ENCODE measurements around the gene PLXDC2.

PLXDC2 gene

DNA sequence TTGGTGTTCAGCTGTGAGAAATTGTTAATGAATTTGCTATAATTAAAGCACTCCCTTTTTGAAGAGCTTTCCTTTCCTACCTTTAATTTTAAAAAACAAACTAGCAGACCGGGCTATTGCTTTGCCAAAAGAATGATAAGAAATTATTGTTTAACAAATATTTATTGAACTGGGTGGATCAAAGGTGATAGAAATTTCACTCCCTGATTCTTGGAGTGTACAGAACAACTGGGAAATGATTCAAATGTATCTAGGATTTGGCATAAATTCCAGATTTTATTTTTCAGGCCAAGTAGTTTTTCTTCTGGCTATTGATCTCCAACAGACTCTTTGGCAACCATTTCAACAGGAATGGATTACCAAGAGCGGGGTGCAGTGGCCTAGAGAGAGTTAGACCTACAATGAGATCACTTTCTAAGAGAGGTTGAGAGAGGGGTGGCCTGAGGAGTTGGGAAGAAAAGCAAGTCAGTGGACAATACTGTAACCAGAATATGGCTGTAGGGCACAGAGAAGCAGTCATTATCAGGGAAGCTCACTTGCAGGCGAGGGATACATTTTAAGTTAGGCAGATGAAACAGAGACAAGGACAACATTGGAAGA is 71.9 kb downstream of the PLXDC2 start:
- Histone ChIP-seq H3K4me1 (ENCODE audit: insufficient read depth, low read length) (no peaks in the 10 kb centered on the region), H3K36me3 (ENCODE audit: insufficient read depth, low read length) (no peaks in the 10 kb centered on the region), H3K4me2 (ENCODE audit: insufficient read depth, low read length) (no peak overlapping the region), H3K27ac (ENCODE audit: low read length) (no peak overlapping the region), H3K9me3 (ENCODE audit: insufficient read depth, low read length, severe bottlenecking) (no peaks in the 10 kb centered on the region), H3K4me3 (ENCODE audit: low read depth in 1 of 2, low read length in 2 of 2) (no peak overlapping the region), H3K79me2 (ENCODE audit: insufficient read depth, low read length) (no peaks in the 10 kb centered on the region), H4K20me1 (ENCODE audit: insufficient read depth, low read length) (no peaks in the 10 kb centered on the region), H3K27me3 (ENCODE audit: insufficient read depth, low read length, poor library complexity) (no peaks in the 10 kb centered on the region), H2AFZ (ENCODE audit: low read depth, low read length) (no peak overlapping the region), H3K9ac (ENCODE audit: low read depth, low read length) (no peak overlapping the region)
- no peak for DNase-seq
- no peak for ATAC-seq (ENCODE audit: insufficient read depth, low read depth)
- no peak for TF ChIP-seq EZH2 (IDR thresholded peaks at IDR 0.05; ENCODE audit: borderline replicate concordance, low read depth, low read length, severe bottlenecking)
- TF ChIP-seq, protein P1, sequence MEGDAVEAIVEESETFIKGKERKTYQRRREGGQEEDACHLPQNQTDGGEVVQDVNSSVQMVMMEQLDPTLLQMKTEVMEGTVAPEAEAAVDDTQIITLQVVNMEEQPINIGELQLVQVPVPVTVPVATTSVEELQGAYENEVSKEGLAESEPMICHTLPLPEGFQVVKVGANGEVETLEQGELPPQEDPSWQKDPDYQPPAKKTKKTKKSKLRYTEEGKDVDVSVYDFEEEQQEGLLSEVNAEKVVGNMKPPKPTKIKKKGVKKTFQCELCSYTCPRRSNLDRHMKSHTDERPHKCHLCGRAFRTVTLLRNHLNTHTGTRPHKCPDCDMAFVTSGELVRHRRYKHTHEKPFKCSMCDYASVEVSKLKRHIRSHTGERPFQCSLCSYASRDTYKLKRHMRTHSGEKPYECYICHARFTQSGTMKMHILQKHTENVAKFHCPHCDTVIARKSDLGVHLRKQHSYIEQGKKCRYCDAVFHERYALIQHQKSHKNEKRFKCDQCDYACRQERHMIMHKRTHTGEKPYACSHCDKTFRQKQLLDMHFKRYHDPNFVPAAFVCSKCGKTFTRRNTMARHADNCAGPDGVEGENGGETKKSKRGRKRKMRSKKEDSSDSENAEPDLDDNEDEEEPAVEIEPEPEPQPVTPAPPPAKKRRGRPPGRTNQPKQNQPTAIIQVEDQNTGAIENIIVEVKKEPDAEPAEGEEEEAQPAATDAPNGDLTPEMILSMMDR (IDR thresholded peaks at IDR 0.05; ENCODE audit: borderline replicate concordance, extremely low read depth, low read length, poor library complexity, severe bottlenecking), result no peak

DNA sequence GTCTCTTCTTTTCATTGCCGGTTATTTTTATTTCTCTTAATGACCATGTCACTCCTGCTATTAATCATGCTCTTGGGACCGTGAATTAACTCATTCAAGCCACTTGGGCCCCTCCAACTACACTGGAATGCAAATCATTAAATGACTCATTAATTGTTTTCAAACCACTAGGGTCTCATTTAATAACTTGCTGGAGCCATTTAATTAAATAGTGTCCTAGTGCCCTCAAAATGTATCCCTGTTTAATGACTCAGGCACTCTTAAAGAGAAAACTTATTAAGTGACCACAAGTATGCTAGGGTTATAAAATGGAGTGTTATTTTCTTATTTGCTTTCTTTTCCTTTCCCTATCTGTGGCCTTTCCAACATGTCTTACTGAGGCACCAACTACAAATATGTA is 73.0 kb downstream of the PLXDC2 start:
- Histone ChIP-seq H3K27me3 (ENCODE audit: insufficient read depth, low read length, poor library complexity) (no peaks in the 10 kb centered on the region), H3K4me3 (ENCODE audit: low read depth in 1 of 2, low read length in 2 of 2) (no peak overlapping the region), H4K20me1 (ENCODE audit: insufficient read depth, low read length) (no peaks in the 10 kb centered on the region), H3K27ac (ENCODE audit: low read length) (no peak overlapping the region), H3K36me3 (ENCODE audit: insufficient read depth, low read length) (no peaks in the 10 kb centered on the region), H3K79me2 (ENCODE audit: insufficient read depth, low read length) (no peaks in the 10 kb centered on the region), H3K9me3 (ENCODE audit: insufficient read depth, low read length, severe bottlenecking) (no peaks in the 10 kb centered on the region), H3K9ac (ENCODE audit: low read depth, low read length) (no peak overlapping the region), H3K4me1 (ENCODE audit: insufficient read depth, low read length) (no peaks in the 10 kb centered on the region), H2AFZ (ENCODE audit: low read depth, low read length) (no peak overlapping the region), H3K4me2 (ENCODE audit: insufficient read depth, low read length) (no peak overlapping the region)
- ATAC-seq (ENCODE audit: insufficient read depth, low read depth) (no peak), DNase-seq (no peak)
- no peak for TF ChIP-seq EZH2 (IDR thresholded peaks at IDR 0.05; ENCODE audit: borderline replicate concordance, low read depth, low read length, severe bottlenecking)
- TF ChIP-seq, protein P1 (IDR thresholded peaks at IDR 0.05; ENCODE audit: borderline replicate concordance, extremely low read depth, low read length, poor library complexity, severe bottlenecking), result no peak

DNA sequence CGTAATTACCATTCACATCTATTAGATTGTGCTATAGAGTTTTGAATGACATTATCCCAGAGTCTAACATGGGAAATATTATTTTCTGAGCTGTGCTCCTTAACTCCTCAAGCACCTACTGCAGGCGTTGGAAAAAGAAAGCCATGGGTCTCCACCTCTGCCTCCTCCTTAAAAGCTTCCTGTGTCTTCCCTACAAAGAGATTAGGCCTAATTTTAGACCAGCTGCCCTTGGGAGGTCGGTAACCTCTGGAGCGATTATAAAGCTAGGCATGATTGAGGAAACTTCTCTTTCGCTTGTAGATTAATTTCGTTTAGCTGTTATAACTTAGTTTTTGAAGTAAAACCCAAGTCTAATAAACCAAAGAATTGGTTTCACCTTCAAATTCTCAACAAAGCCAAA is 75.2 kb downstream of the PLXDC2 start:
- no peak overlapping the region for H3K9ac ChIP-seq (ENCODE audit: low read depth, low read length)
- H3K4me2 ChIP-seq (ENCODE audit: insufficient read depth, low read length), result no peak overlapping the region
- DNase-seq (no peak), ATAC-seq (ENCODE audit: insufficient read depth, low read depth) (no peak)
- no peaks in the 10 kb centered on the region for H3K9me3 ChIP-seq (ENCODE audit: insufficient read depth, low read length, severe bottlenecking)
- no peaks in the 10 kb centered on the region for H3K36me3 ChIP-seq (ENCODE audit: insufficient read depth, low read length)
- no peak overlapping the region for H3K4me3 ChIP-seq (ENCODE audit: low read depth in 1 of 2, low read length in 2 of 2)
- no peak overlapping the region for H3K27ac ChIP-seq (ENCODE audit: low read length)
- no peaks in the 10 kb centered on the region for H3K4me1 ChIP-seq (ENCODE audit: insufficient read depth, low read length)
- no peak for TF ChIP-seq EZH2 (IDR thresholded peaks at IDR 0.05; ENCODE audit: borderline replicate concordance, low read depth, low read length, severe bottlenecking)
- TF ChIP-seq, protein P1 (IDR thresholded peaks at IDR 0.05; ENCODE audit: borderline replicate concordance, extremely low read depth, low read length, poor library complexity, severe bottlenecking), result no peak
- H2AFZ ChIP-seq (ENCODE audit: low read depth, low read length), result no peak overlapping the region
- H4K20me1 ChIP-seq (ENCODE audit: insufficient read depth, low read length), result no peaks in the 10 kb centered on the region
- no peaks in the 10 kb centered on the region for H3K79me2 ChIP-seq (ENCODE audit: insufficient read depth, low read length)
- H3K27me3 ChIP-seq (ENCODE audit: insufficient read depth, low read length, poor library complexity), result no peaks in the 10 kb centered on the region

Data from DND-41 (cell line).